Tibial nerve (tissue), 4 donors: ENCODE results near the gene LAMB4.

Experiments used
- CTCF ChIP-seq, 5 experiments: fragments of 200-600 bp in 3 of 5; fragments of 450-650 bp in 2 of 5; sonication (generic) in 3 of 5; IDR thresholded peaks; one replicate each; pipeline ENCODE4 v1.5.1; 2016 to 2019; ENCODE audit warnings: antibody characterized with exemption in 5 of 5, mild to moderate bottlenecking in 3 of 5, moderate library complexity in 2 of 5
- EP300 ChIP-seq, 2 donors: sonication (generic); formaldehyde crosslinking; IDR thresholded peaks; one replicate each; pipeline ENCODE4 v1.6.1; 2017; ENCODE audit warnings: antibody characterized with exemption in 2 of 2, mild to moderate bottlenecking in 1 of 2
- POLR2A ChIP-seq, 2 donors: fragments of 450-650 bp; IDR thresholded peaks; one replicate each; pipeline ENCODE4 v1.6.1; 2017; ENCODE audit warnings: antibody characterized with exemption in 2 of 2, mild to moderate bottlenecking in 2 of 2, moderate library complexity in 2 of 2

DNA sequence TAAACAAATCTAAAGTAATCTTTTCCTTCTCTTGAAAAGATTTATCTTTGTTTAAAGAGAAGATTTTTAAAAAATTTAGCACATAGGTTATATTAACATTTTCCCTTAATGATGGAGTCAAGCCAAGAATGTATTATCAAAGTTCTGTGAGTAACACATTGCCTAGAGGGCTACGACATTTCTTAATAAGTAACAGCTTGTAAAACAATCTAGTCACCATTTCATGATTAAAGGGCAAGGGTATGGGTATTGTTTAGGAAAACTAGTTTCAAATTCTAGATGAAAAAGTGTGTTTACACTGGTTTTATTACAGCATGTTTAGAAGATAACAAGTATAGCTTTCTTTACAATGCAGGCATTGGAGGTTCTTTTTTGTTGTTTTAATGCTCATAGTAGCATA lies 28.6 kb upstream of the LAMB4 start:
- TF ChIP-seq CTCF (IDR thresholded peaks at IDR 0.05) (no peak), POLR2A (IDR thresholded peaks at IDR 0.05) (no peak), EP300 (IDR thresholded peaks at IDR 0.05) (no peak)
